HepG2 (cell line): ENCODE data around the gene PPP3CB. TPM values are rescaled to one million over a fixed set of nuclear protein-coding genes. Genes with fewer than 3 reads are reported as not detected.
A peak's percentile ranks its signal among the peaks of the same experiment; 100 is the strongest.

Source experiments
- CAMTA2 ChIP-seq: sonication (generic); formaldehyde crosslinking; IDR thresholded peaks from 2 replicates; pipeline ENCODE4 v1.4.0; 2020; ENCODE audit warnings: mild to moderate bottlenecking, missing genetic modification reagents, borderline replicate concordance
- ETS1 ChIP-seq: sonication (generic); formaldehyde crosslinking; IDR thresholded peaks from 2 replicates; pipeline ENCODE4 v1.4.0; 2020; ENCODE audit warnings: missing genetic modification reagents
- HES4 ChIP-seq: sonication (generic); formaldehyde crosslinking; IDR thresholded peaks from 2 replicates; pipeline ENCODE4 v1.9.0; 2021; ENCODE audit warnings: mild to moderate bottlenecking, missing genetic modification reagents, borderline replicate concordance
- HNRNPUL1 ChIP-seq: fragments of 200-400 bp; formaldehyde crosslinking; IDR thresholded peaks from 2 replicates; pipeline ENCODE4 v1.6.1; 2017; ENCODE audit warnings: low read depth, mild to moderate bottlenecking, low read length, moderate library complexity
- HOXD1 ChIP-seq: sonication (generic); formaldehyde crosslinking; IDR thresholded peaks from 2 replicates; pipeline ENCODE4 v1.5.0; 2020; ENCODE audit warnings: missing genetic modification reagents
- KAT8 ChIP-seq: IDR thresholded peaks from 2 replicates; pipeline ENCODE4 v1.6.1; 2016; ENCODE audit warnings: missing genetic modification reagents, missing compliant biosample characterization
- MAZ ChIP-seq, 2 experiments: sonication (generic) in 1 of 2; formaldehyde crosslinking in 1 of 2; IDR thresholded peaks; 2 replicates each; pipeline versions ENCODE4 v1.5.0 to v1.6.1; 2012 to 2020; ENCODE audit warnings: low read depth in 2 of 2, mild to moderate bottlenecking in 2 of 2, borderline replicate concordance in 1 of 2, improper control_type of control experiment in 1 of 2, low read length in 1 of 2, missing genetic modification reagents in 1 of 2, moderate library complexity in 1 of 2
- NCOR1 ChIP-seq: fragments of 200-600 bp; sonication (generic); IDR thresholded peaks from 2 replicates; pipeline ENCODE4 v1.7.0; 2017; ENCODE audit warnings: antibody characterized with exemption, low read length, borderline replicate concordance
- NFKB2 ChIP-seq: sonication (generic); formaldehyde crosslinking; IDR thresholded peaks from 2 replicates; pipeline ENCODE4 v1.4.0; 2020; ENCODE audit warnings: missing genetic modification reagents, borderline replicate concordance
- PAF1 ChIP-seq: IDR thresholded peaks from 2 replicates; pipeline ENCODE4 v1.6.1; 2016; ENCODE audit warnings: missing genetic modification reagents, missing compliant biosample characterization
- RBAK ChIP-seq: sonication (generic); formaldehyde crosslinking; IDR thresholded peaks from 2 replicates; pipeline ENCODE4 v1.5.1; 2020; ENCODE audit warnings: mild to moderate bottlenecking, missing genetic modification reagents
- SIN3B ChIP-seq: fragments of 150-350 bp; IDR thresholded peaks from 2 replicates; pipeline ENCODE4 v1.6.1; 2014; ENCODE audit warnings: low read length
- TGIF2 ChIP-seq: IDR thresholded peaks from 2 replicates; pipeline ENCODE4 v1.6.1; 2016; ENCODE audit warnings: control low read depth, missing compliant biosample characterization
- THAP11 ChIP-seq: IDR thresholded peaks from 2 replicates; pipeline ENCODE4 v1.6.1; 2016; ENCODE audit warnings: missing biosample characterization, missing genetic modification reagents
- TP53 ChIP-seq: sonication (generic); formaldehyde crosslinking; conservative IDR thresholded peaks from 2 replicates; pipeline ENCODE4 v1.4.0; 2020; ENCODE audit warnings: missing genetic modification reagents
- ZBTB3 ChIP-seq: sonication (generic); formaldehyde crosslinking; IDR thresholded peaks from 2 replicates; pipeline ENCODE4 v1.4.0; 2020; ENCODE audit warnings: low read depth, mild to moderate bottlenecking, moderate library complexity, missing genetic modification reagents, borderline replicate concordance
- ZBTB38 ChIP-seq: sonication (generic); formaldehyde crosslinking; IDR thresholded peaks from 2 replicates; pipeline ENCODE4 v1.5.1; 2020; ENCODE audit warnings: mild to moderate bottlenecking, missing genetic modification reagents
- ZNF124 ChIP-seq: sonication (generic); formaldehyde crosslinking; IDR thresholded peaks from 2 replicates; pipeline ENCODE4 v1.4.0; 2020; ENCODE audit warnings: missing genetic modification reagents
- ZNF138 ChIP-seq: sonication (generic); formaldehyde crosslinking; IDR thresholded peaks from 2 replicates; pipeline ENCODE4 v1.5.0; 2020; ENCODE audit warnings: mild to moderate bottlenecking, low read depth, missing genetic modification reagents
- ZNF234 ChIP-seq: sonication (generic); formaldehyde crosslinking; conservative IDR thresholded peaks from 2 replicates; pipeline ENCODE4 v1.5.1; 2020; ENCODE audit warnings: mild to moderate bottlenecking, missing genetic modification reagents
- ZNF24 ChIP-seq: fragments of 450-650 bp; IDR thresholded peaks from 2 replicates; pipeline ENCODE4 v1.6.1; 2017; ENCODE audit warnings: antibody characterized with exemption, mild to moderate bottlenecking
- ZNF382 ChIP-seq: sonication (generic); formaldehyde crosslinking; IDR thresholded peaks from 2 replicates; pipeline ENCODE4 v1.5.0; 2020; ENCODE audit warnings: missing genetic modification reagents, mild to moderate bottlenecking, borderline replicate concordance
- ZNF430 ChIP-seq: sonication (generic); formaldehyde crosslinking; IDR thresholded peaks from 2 replicates; pipeline ENCODE4 v1.9.0; 2021; ENCODE audit warnings: mild to moderate bottlenecking, missing genetic modification reagents
- ZNF569 ChIP-seq: sonication (generic); formaldehyde crosslinking; IDR thresholded peaks from 2 replicates; pipeline ENCODE4 v1.5.0; 2020; ENCODE audit warnings: mild to moderate bottlenecking, missing genetic modification reagents, moderate library complexity, borderline replicate concordance
- ZSCAN29 ChIP-seq: sonication (generic); formaldehyde crosslinking; conservative IDR thresholded peaks from 2 replicates; pipeline ENCODE4 v1.4.0; 2020; ENCODE audit warnings: mild to moderate bottlenecking, missing genetic modification reagents
- polyA plus RNA-seq, 8 experiments: library from polyadenylated mRNA; depleted of rRNA in 3 of 8; stranded (reverse) in 7 of 8; unstranded in 1 of 8; fragments of >200 nt; fragmentation: Illumina TruSeq in 4 of 8; extraction: Trizol in 4 of 8; gene quantifications; 2 replicates each; pipeline versions ENCODE4 v1.2.1 to v1.2.3, GENCODE V29; 2011 to 2016; ENCODE audit warnings: low read depth in 4 of 8, missing spikeins in 1 of 8, mixed read lengths in 1 of 8; ENCODE audit not compliant: insufficient read depth in 1 of 8
- total RNA-seq, 5 experiments: library from RNA; depleted of rRNA; stranded (reverse); fragments of >200 nt; fragmentation: Illumina TruSeq; extraction: Trizol; gene quantifications; 2 replicates each; pipeline ENCODE4 v1.2.3, GENCODE V29; 2016; ENCODE audit warnings: low read depth in 1 of 5
- TF ChIP-seq, protein P1 (sequence below): sonication (generic); formaldehyde crosslinking; conservative IDR thresholded peaks from 2 replicates; pipeline ENCODE4 v1.4.0; 2020; ENCODE audit warnings: missing genetic modification reagents
- TF ChIP-seq, protein P2 (sequence below): IDR thresholded peaks from 2 replicates; pipeline ENCODE4 v1.6.1; 2018; ENCODE audit warnings: missing genetic modification reagents, mild to moderate bottlenecking, missing compliant biosample characterization

Gene PPP3CB
- total and polyA plus RNA-seq, 2 of the 13 experiments (the other 11 are each of a cell fraction or from before 2014, with no cell fraction given) = 8.7 to 11.4 TPM

GRCh38 chr10:73413528-73414229 lies 82.1 kb downstream of the PPP3CB start, which contains the start of gene ANXA7 (continued):
- TF ChIP-seq MAZ (IDR thresholded peaks at IDR 0.05; ENCODE audit: borderline replicate concordance, low read depth, low read length) (peak; percentile 50), MAZ (CRISPR knock-in tag; IDR thresholded peaks at IDR 0.05; ENCODE audit: low read depth) (peak; percentile 95), CAMTA2 (CRISPR knock-in tag) (peak; percentile 53), HES4 (CRISPR knock-in tag) (no peak), THAP11 (peak; percentile 79), ZNF138 (CRISPR knock-in tag) (0 out of 2 replicates have a peak, but pooled peaks have one; percentile 53), ZNF569 (CRISPR knock-in tag) (peak; percentile 66; the same call in 1 of the 2 replicates), KAT8 (CRISPR knock-in tag) (peak; percentile 80), ZNF430 (peak; percentile 93), SIN3B (no peak), ZNF382 (CRISPR knock-in tag) (no peak), TP53 (no peak; the same call in 1 of the 2 replicates), ZBTB38 (CRISPR knock-in tag) (no peak; the same call in 1 of the 2 replicates), ZNF234 (CRISPR knock-in tag) (no peak), ZNF24 (no peak), NCOR1 (0 out of 2 replicates have a peak, but pooled peaks have one; percentile 12), PAF1 (no peak), ZNF124 (CRISPR knock-in tag) (peak; percentile 93), HNRNPUL1 (no peak), HOXD1 (peak; percentile 80; the same call in 1 of the 2 replicates), ZBTB3 (no peak), TGIF2 (CRISPR knock-in tag) (peak; percentile 53; the same call in 1 of the 2 replicates), ETS1 (no peak), ZSCAN29 (CRISPR knock-in tag) (peak; percentile 81; the same call in 1 of the 2 replicates), RBAK (no peak), NFKB2 (CRISPR knock-in tag) (peak; percentile 92; the same call in 1 of the 2 replicates)
- TF ChIP-seq, protein P1, sequence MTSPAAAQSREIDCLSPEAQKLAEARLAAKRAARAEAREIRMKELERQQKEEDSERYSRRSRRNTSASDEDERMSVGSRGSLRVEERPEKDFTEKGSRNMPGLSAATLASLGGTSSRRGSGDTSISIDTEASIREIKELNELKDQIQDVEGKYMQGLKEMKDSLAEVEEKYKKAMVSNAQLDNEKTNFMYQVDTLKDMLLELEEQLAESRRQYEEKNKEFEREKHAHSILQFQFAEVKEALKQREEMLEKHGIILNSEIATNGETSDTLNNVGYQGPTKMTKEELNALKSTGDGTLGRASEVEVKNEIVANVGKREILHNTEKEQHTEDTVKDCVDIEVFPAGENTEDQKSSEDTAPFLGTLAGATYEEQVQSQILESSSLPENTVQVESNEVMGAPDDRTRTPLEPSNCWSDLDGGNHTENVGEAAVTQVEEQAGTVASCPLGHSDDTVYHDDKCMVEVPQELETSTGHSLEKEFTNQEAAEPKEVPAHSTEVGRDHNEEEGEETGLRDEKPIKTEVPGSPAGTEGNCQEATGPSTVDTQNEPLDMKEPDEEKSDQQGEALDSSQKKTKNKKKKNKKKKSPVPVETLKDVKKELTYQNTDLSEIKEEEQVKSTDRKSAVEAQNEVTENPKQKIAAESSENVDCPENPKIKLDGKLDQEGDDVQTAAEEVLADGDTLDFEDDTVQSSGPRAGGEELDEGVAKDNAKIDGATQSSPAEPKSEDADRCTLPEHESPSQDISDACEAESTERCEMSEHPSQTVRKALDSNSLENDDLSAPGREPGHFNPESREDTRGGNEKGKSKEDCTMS (CRISPR knock-in tag) = no peak
- TF ChIP-seq, protein P2, sequence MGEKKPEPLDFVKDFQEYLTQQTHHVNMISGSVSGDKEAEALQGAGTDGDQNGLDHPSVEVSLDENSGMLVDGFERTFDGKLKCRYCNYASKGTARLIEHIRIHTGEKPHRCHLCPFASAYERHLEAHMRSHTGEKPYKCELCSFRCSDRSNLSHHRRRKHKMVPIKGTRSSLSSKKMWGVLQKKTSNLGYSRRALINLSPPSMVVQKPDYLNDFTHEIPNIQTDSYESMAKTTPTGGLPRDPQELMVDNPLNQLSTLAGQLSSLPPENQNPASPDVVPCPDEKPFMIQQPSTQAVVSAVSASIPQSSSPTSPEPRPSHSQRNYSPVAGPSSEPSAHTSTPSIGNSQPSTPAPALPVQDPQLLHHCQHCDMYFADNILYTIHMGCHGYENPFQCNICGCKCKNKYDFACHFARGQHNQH (CRISPR knock-in tag) = peak; percentile 59; the same call in 1 of the 2 replicates
